Measurements from ENCODE around the gene CELA2A.
"Not testable (repeated sequence)": the region's sequence is repeated elsewhere in the genome, so short reads cannot be mapped to it uniquely, and the experiment has no call there.

GRCh38 chr1:15521206-15521906, 64.8 kb downstream of the CELA2A start:
- not testable (repeated sequence) for TF ChIP-seq CREB5 (CRISPR knock-in tag; IDR thresholded peaks at IDR 0.05; ENCODE audit: low read depth); PATZ1 (CRISPR knock-in tag; IDR thresholded peaks at IDR 0.05; ENCODE audit: borderline replicate concordance); PPARA (CRISPR knock-in tag; IDR thresholded peaks at IDR 0.05; ENCODE audit: borderline replicate concordance); RARB (CRISPR knock-in tag; IDR thresholded peaks at IDR 0.05)
